SKM-1 (cell line): ENCODE results near the gene TSPAN17.

Experiments used
- DNase-seq: peaks from one replicate; lab custom pipeline; 2025; ENCODE audit not compliant: unreplicated experiment; lab: John Stamatoyannopoulos, UW

The TSPAN17 gene

DNA sequence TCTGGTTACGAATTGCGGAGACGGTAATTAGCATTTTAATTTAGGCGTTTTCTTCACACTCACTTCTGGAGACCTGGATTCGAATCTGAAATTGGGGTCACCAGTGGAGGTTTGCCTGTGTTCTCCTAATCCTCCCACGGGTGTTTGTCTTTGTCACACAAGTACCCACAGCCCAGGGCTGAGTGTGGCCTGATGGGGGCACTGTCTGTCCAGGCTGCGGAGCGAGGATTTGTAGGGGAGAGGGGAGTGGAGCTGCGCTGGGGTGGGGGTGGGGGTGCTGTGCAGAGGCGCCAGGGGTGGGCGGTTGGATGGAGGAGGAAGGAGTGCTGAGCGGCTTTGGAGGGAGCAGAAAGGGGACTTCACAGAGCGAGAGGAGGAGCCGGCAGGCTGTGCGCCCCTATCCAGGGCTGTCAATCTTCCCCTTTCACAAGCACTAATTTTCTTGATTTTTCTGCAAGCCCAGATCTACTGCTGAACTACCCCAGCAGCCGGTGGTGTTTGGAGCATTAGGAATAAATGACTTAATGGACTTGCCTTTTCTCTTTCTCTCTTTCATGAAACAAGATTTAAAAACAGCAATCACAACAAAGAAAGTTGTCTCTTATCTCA is 53.1 kb downstream of the TSPAN17 start:
- DNase-seq, result no peak

GRCh38 chr5:176702671-176703641 is 55.7 kb downstream of the TSPAN17 start:
- DNase-seq, result no peak

DNA sequence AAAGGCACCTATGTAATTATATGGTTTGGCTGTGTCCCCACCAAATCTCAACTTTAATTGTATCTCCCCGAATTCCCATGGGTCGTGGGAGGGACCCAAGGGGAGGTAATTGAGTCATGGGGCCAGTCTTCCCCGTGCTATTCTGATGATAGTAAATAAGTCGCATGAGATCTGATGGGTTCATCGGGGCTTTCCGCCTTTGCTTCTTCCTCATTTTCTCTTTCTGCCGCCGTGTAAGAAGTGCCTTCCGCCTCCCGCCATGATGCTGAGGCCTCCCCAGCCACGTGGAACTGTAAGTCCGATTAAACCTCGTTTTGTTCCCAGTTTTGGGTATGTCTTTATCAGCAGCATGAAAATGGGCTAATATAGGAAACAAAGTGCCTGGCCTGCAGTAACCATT is 56.6 kb downstream of the TSPAN17 start:
- DNase-seq, result no peak

- no peak for DNase-seq
These were observed 57.1 kb downstream of the TSPAN17 start for GRCh38 chr5:176704355-176704754.

- DNase-seq, result no peak
These were observed 57.5 kb downstream of the TSPAN17 start for GRCh38 chr5:176704817-176705216.
